ENCODE measurements around the gene CDH13. TPM values are rescaled to one million over a fixed set of nuclear protein-coding genes. Genes with fewer than 3 reads are reported as not detected.

CDH13 gene
- total and polyA plus RNA-seq, 2 experiments from 2014 or later, result 1.6 to 4.4 TPM

- H3K4me1 ChIP-seq (ENCODE audit: insufficient read depth), result no peaks in the 10 kb centered on the region
- TF ChIP-seq ZNF114 (CRISPR knock-in tag; IDR thresholded peaks at IDR 0.05) (no peak), STAT1 (IDR thresholded peaks at IDR 0.05; ENCODE audit: unreplicated experiment) (no peak)
- no peak overlapping the region for H3K27ac Mint-ChIP-seq
- no peaks in the 10 kb centered on the region for H3K27me3 Mint-ChIP-seq (ENCODE audit: insufficient read depth, low read depth, poor library complexity)
- H4K20me1 ChIP-seq (replicated peaks; ENCODE audit: insufficient read depth), result no peaks in the 10 kb centered on the region
- H3K4me1 Mint-ChIP-seq, result peaks cover 3% of the 10 kb centered on the region; the same call in 1 of the 3 replicates
- no peak overlapping the region for H3K4me3 ChIP-seq
- H3K4me3 Mint-ChIP-seq, result no peak overlapping the region
- no peaks in the 10 kb centered on the region for H3K79me2 ChIP-seq (replicated peaks; ENCODE audit: insufficient read depth)
- no peak overlapping the region for H3K4me2 ChIP-seq
- ATAC-seq (no peak; the same call in 2 of the 3 replicates), DNase-seq (ENCODE audit: low spot score) (no peak)
- H3F3A ChIP-seq (replicated peaks; ENCODE audit: low read depth), result no peaks in the 10 kb centered on the region
- no peaks in the 10 kb centered on the region for H3K9me3 Mint-ChIP-seq
- H3K36me3 ChIP-seq (ENCODE audit: insufficient read depth), result no peaks in the 10 kb centered on the region
- 0 out of 2 replicates have a peak overlapping the region, but pooled peaks have one; percentile 66 for H2AFZ ChIP-seq
- H3K27ac ChIP-seq (ENCODE audit: low read depth), result no peak overlapping the region
- H3K27me3 ChIP-seq (ENCODE audit: insufficient read depth), result no peaks in the 10 kb centered on the region
- H3K36me3 Mint-ChIP-seq (ENCODE audit: low read depth), result no peaks in the 10 kb centered on the region
- peaks cover 11% of the 10 kb centered on the region for H3K9me2 ChIP-seq (ENCODE audit: insufficient read depth)
Measured at GRCh38 chr16:83744441-83744981, 1117.7 kb downstream of the CDH13 start.

- TF ChIP-seq REST (IDR thresholded peaks at IDR 0.05; ENCODE audit: unreplicated experiment), result no peak
- no peak for TF ChIP-seq ETS1 (IDR thresholded peaks at IDR 0.05)
- no peak for TF ChIP-seq ZNF331 (CRISPR knock-in tag; IDR thresholded peaks at IDR 0.05; ENCODE audit: low read depth)
- no peaks in the 10 kb centered on the region for H3K27me3 ChIP-seq (ENCODE audit: insufficient read depth)
- no peak overlapping the region for H3K27ac ChIP-seq (ENCODE audit: low read depth)
- no peaks in the 10 kb centered on the region for H4K20me1 ChIP-seq (replicated peaks; ENCODE audit: insufficient read depth)
- H3F3A ChIP-seq (replicated peaks; ENCODE audit: low read depth), result no peaks in the 10 kb centered on the region
- H3K36me3 ChIP-seq (ENCODE audit: insufficient read depth), result no peaks in the 10 kb centered on the region
- no peak overlapping the region for H3K4me3 Mint-ChIP-seq
- ATAC-seq (no peak), DNase-seq (ENCODE audit: low spot score) (no peak)
- H3K36me3 Mint-ChIP-seq (ENCODE audit: low read depth), result no peaks in the 10 kb centered on the region
- H3K4me2 ChIP-seq, result no peak overlapping the region
- peaks cover 7% of the 10 kb centered on the region for H3K9me2 ChIP-seq (ENCODE audit: insufficient read depth)
- no peak overlapping the region for H3K4me3 ChIP-seq
- H2AFZ ChIP-seq, result no peak overlapping the region
- no peaks in the 10 kb centered on the region for H3K4me1 ChIP-seq (ENCODE audit: insufficient read depth)
- H3K27me3 Mint-ChIP-seq (ENCODE audit: insufficient read depth, low read depth, poor library complexity), result no peaks in the 10 kb centered on the region
- H3K27ac Mint-ChIP-seq, result no peak overlapping the region
- no peaks in the 10 kb centered on the region; the same call in 2 of the 3 replicates for H3K9me3 Mint-ChIP-seq
- H3K4me1 Mint-ChIP-seq, result peaks cover 3% of the 10 kb centered on the region; the same call in 1 of the 3 replicates
- H3K79me2 ChIP-seq (replicated peaks; ENCODE audit: insufficient read depth), result no peaks in the 10 kb centered on the region
Measured at GRCh38 chr16:83746611-83747010, 1119.8 kb downstream of the CDH13 start.

All from GM23338 (cell line).